Melanocyte of skin (primary cell): Measurements from ENCODE around the gene PROC. TPM values are rescaled to one million over a fixed set of nuclear protein-coding genes. Genes with fewer than 3 reads are reported as not detected.

Experiments
- small RNA-seq, 2 donors: library from RNA; depleted of rRNA; stranded (forward); fragments of <200 nt; gene quantifications; one replicate each; pipeline ENCODE3, GENCODE V24; 2012
- total RNA-seq, 2 donors: library from RNA; depleted of rRNA; stranded (reverse); fragments of >200 nt; gene quantifications; 2 replicates each; pipeline ENCODE4 v1.2.3, GENCODE V29; 2012

The PROC gene
- total RNA-seq = not detected

DNA sequence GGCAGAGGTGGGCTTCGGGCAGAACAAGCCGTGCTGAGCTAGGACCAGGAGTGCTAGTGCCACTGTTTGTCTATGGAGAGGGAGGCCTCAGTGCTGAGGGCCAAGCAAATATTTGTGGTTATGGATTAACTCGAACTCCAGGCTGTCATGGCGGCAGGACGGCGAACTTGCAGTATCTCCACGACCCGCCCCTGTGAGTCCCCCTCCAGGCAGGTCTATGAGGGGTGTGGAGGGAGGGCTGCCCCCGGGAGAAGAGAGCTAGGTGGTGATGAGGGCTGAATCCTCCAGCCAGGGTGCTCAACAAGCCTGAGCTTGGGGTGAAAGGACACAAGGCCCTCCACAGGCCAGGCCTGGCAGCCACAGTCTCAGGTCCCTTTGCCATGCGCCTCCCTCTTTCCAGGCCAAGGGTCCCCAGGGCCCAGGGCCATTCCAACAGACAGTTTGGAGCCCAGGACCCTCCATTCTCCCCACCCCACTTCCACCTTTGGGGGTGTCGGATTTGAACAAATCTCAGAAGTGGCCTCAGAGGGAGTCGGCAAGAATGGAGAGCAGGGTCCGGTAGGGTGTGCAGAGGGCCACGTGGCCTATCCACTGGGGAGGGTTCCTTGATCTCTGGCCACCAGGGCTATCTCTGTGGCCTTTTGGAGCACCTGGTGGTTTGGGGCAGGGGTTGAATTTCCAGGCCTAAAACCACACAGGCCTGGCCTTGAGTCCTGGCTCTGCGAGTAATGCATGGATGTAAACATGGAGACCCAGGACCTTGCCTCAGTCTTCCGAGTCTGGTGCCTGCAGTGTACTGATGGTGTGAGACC, at the start of gene PROC:
Gene PROC (plus strand): TSS at position 128 of the 812 bp plus-strand sequence. CDS start 1,516 bp downstream, outside the sequence.

DNA sequence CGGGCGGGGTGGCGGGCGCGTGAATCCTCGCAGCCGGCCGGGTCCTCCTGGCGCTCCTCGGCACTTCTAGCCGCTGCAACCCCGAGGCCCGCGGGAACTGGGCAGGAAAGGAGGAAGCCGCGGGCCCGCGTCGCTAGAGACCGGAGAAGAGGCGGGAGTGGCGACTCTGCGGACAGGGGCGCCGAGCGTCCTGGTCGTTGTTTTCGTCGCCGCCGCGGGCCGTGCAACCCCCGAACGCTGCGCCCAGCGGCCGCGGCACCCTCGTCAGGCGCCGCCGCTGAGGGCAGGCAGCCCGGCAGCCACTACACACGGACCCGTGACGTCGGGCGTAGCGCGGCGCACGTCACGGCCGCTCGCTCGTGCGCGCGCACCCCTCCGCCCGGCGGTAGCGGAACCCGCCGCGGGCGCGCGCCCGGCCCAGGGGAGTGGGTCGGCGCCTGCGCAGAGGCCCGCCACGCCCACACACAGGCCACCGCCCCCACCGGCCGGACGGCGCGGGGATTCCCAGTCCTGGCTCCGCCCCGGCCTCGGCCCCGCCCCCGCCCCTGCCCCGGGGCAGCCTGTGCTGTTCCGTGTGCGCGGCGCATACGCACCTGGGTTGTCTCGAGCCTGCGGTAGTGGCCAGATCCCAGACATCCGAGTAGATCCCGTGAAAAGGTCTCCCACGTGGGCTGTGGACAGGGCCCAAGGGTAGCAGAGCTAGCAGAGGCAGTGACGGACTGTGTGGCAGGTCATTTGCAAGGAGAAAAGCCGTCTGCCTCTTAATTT, 30.4 kb upstream of the PROC start, which contains the start of gene MAP3K2:
Gene MAP3K2 (minus strand): TSS at position 321 of the 768 bp plus-strand sequence. CDS start 44,846 bp downstream, outside the sequence.

Small RNAs within 50 kb of the gene (small RNA-seq; reads per million reads assigned to genes)
- gene MIR4783 (0 to 0.06 reads per million in 2 donors), gene RNU4-48P (0 reads per million in 2 donors)

Other genes with a start within 250 kb of the PROC start
- under 1 TPM in 1 of 2 donors, not detected in 1; 0.33 TPM for gene CYP27C1, start 198.1 kb upstream of the PROC start, total RNA-seq
- 10 to 100 TPM; 67.1 to 75.6 TPM for gene ERCC3, start 124.3 kb upstream of the PROC start, total RNA-seq
- 10 to 100 TPM; 26.0 to 49.2 TPM for gene MAP3K2, start 30.5 kb upstream of the PROC start, total RNA-seq
- 10 to 100 TPM; 29.9 to 46.6 TPM for gene IWS1, start 108.1 kb downstream of the PROC start, total RNA-seq
- 1 to 10 TPM in 1 of 2 donors, under 1 TPM in 1; under 0.01 to 1.3 TPM for gene MYO7B, start 117.3 kb downstream of the PROC start, total RNA-seq
- gene GPR17, start 227.7 kb downstream of the PROC start, total RNA-seq = under 1 TPM; under 0.01 to 0.33 TPM